HG02938 (cell line): ENCODE measurements around the gene TRPT1.

Experiments used
- ATAC-seq: cut with Tn5 transposase; IDR thresholded peaks from one replicate; pipeline ENCODE4 v1.9.1; 2021; ENCODE audit warnings: mild to moderate bottlenecking, moderate library complexity; ENCODE audit not compliant: unreplicated experiment

The TRPT1 gene

DNA sequence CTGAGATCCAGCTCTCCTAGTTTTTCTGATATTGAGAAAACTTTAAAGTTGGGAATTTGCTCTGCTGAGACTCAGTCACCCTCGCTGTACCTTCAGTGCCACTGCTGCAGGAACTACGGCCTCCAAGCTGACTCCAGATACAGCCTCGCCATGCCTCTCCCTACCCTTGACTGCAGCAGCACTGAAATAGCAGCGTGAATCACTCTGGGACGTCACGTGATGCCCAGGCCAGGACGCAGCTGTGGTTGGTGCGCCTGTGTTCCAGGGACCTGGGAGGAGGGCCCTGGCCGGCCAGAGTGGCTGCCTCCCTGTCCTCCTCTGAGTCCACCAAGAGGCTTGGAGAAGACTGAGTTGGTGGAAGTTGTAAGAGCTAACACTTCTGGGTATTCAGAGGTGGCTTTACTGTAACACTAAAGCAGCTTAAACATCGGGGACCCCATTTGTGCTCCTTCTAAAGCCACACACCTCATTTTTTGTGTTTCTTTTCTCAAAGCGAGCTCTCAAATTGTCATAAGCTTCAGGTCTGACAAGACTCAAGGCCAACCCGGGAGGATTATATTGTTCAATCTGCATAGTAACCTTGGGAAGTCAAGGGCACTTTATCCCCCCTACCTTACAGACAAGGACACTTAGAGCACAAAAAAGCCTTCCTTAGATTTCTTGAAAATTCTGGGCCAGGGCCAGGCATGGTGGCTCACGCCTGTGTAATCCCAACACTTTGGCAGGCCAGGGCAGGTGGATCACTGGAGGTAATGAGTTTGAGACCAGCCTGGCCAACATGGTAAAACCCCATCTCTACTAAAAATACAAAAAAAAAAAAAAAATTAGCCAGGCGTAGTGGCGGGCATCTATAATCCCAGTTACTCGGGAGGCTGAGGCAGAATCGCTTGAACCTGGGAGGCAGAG, 44.2 kb downstream of the TRPT1 start:
- no peak for ATAC-seq

DNA sequence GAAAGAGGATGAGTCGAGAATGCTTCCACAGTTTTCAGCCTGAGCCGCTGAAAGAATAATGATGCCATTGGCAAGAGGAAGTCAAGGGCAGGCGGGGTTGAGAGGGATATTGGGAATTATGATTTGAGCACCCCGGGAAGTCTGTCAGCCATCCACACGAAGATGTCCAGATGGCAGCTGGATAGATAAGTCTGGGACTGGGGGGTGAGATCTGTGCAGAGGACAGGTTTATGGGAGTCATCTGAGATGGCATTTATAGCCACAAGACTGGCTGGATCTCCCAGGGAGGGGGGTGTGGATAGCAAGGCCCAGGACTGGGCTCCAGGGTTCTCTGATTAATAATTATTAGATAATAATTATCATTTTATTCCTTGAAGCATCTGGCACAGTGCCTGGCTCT, 45.1 kb downstream of the TRPT1 start:
- no peak for ATAC-seq

DNA sequence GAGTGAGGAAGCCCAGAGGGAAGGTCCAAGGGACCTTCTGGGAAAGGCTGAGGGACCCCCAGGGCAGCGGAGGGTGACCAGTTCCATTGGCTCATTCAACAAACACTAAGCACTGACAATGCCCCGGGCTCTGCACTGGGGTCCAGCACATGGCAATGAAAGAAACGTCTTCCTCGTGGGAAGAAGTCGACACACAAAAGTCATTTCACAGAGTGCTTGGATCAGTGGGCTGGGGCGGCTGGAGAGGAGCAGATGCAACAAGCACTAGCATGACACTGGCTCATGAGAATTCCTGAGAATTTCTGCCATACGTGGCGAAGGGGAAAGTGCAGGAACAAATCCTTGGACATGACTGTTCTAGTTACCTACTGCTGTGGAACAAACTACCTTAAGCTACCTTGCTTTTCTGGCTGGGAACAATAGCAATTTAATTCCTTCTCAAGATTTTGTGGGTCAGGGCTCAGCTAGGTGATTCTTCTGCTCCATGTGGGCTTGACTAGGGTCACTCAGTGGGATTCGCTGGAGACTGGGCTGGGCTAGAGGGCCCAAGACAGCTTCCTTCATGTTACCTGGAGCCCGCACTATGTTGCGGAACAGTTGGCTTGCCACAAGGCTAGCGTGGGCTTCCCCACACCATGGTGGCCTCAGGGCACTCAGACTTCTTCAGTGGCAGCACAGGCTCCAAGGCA, 46.9 kb downstream of the TRPT1 start:
- no peak for ATAC-seq

DNA sequence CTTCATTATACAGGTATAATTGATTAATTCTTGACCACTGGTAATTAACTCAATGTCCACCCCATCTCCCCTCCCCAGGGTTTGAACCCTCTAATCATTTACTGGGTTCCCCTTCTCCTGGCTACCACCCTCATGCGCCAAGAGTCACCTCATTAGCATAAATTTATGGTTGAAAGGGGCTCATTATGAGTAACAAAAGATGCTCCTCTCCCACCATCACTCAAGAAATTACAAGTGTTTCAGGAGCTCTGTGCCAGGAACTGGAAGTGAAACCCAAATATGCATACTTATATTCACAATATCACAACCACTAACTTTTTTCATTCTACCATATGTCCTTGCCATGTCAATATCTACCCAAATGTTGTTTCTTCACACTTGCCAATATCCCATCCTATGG, 47.8 kb downstream of the TRPT1 start:
- no peak for ATAC-seq

DNA sequence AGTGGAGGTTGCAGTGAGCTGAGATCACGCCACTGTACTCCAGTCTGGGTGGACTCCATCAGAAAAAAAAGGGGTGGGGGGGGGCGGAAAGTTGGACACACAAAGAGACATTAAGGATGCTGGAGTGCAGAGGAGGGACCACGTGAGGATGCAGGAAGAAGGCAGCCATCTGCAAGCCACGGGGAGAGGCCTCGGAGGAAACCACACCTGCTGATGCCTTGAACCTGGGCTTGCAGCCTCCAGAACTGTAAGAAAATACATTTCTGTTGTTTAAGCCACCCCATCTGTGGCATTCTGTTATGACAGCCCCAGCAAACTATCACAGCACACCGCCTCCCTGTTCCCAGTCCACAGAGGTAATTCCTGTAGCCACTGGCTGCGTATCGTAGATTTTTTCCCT, 49.2 kb downstream of the TRPT1 start:
- ATAC-seq = no peak
